WI38 (cell line): Measurements from ENCODE around the gene DVL3.

Source experiments
- H3K4me3 ChIP-seq: 2 replicates; pipeline ENCODE4 v1.5.1; 2011; ENCODE audit warnings: low read depth, mild to moderate bottlenecking, control low read depth, low read length
- TF ChIP-seq, protein P1 (sequence below): IDR thresholded peaks from 2 replicates; pipeline ENCODE4 v1.5.1; 2012; ENCODE audit warnings: low read depth, mild to moderate bottlenecking, control low read depth, low read length

The DVL3 gene

DNA sequence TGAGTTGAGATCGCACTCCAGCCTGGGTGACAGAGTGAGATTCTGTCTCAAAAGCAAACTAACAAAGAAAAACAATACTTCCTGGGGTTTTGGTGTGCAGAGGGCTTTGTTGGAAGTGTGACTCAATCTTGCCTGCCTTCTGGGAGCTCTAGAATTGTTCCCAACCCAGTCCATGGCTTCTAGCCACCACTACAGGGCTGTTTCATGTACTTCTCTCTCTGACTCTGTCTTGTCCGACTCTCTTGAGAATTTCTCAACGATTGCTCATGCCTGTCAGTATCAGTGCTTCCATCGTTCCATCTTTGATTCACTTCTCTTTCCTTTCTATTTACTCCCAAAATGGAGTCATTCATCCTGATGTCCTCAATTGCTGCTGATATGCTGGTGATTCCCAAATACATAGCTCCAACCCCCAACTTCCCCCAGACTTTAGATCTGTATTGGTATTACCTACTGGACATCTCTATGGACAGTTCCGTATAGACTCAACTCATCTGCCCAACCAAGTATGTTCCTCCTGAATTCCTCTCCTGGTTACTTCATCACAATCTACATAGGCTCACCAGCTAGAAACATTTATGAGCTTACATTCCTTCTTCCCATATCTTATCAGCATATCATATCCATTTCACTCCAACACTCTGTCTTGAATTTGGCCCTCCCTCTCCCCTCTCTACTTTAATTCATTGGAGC lies 17.6 kb downstream of the DVL3 start:
- no peak overlapping the region for H3K4me3 ChIP-seq
- TF ChIP-seq, protein P1, sequence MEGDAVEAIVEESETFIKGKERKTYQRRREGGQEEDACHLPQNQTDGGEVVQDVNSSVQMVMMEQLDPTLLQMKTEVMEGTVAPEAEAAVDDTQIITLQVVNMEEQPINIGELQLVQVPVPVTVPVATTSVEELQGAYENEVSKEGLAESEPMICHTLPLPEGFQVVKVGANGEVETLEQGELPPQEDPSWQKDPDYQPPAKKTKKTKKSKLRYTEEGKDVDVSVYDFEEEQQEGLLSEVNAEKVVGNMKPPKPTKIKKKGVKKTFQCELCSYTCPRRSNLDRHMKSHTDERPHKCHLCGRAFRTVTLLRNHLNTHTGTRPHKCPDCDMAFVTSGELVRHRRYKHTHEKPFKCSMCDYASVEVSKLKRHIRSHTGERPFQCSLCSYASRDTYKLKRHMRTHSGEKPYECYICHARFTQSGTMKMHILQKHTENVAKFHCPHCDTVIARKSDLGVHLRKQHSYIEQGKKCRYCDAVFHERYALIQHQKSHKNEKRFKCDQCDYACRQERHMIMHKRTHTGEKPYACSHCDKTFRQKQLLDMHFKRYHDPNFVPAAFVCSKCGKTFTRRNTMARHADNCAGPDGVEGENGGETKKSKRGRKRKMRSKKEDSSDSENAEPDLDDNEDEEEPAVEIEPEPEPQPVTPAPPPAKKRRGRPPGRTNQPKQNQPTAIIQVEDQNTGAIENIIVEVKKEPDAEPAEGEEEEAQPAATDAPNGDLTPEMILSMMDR, result no peak

DNA sequence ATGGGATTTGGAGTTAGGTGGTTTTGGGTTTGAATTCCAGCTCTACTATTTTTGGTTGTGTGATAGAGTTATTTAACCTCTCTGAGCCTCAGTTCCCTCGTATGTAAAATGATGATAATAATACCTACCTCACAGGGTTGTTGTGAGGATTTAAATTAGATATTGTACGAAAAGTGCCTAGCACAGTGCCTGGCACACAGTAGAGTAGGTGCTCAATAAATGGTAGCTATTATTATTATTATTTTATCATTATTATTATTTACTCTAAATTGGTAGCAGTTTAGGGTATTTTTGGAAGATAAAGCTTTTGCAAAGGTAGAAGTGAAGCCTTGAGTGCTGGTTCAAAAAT lies 18.2 kb downstream of the DVL3 start:
- no peak overlapping the region for H3K4me3 ChIP-seq
- TF ChIP-seq, protein P1, result no peak

DNA sequence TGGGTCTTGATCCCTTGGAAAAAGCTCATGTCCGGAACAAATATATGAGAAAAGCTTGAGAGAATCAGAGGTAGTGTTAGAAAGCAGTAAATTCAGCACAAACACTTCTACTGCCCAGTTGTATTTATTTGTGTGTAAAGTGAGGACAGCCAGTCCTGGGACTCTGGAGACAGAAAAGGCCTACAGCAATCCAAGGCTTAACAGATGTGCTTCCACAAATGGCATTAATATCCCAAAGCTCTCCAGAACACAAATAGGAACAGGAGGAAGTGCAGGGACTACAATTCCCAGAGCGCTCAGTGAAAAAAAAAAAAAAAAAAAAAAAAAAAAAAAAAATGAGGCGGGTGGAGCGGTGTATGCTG lies 19.1 kb downstream of the DVL3 start:
- TF ChIP-seq, protein P1, result no peak

DNA sequence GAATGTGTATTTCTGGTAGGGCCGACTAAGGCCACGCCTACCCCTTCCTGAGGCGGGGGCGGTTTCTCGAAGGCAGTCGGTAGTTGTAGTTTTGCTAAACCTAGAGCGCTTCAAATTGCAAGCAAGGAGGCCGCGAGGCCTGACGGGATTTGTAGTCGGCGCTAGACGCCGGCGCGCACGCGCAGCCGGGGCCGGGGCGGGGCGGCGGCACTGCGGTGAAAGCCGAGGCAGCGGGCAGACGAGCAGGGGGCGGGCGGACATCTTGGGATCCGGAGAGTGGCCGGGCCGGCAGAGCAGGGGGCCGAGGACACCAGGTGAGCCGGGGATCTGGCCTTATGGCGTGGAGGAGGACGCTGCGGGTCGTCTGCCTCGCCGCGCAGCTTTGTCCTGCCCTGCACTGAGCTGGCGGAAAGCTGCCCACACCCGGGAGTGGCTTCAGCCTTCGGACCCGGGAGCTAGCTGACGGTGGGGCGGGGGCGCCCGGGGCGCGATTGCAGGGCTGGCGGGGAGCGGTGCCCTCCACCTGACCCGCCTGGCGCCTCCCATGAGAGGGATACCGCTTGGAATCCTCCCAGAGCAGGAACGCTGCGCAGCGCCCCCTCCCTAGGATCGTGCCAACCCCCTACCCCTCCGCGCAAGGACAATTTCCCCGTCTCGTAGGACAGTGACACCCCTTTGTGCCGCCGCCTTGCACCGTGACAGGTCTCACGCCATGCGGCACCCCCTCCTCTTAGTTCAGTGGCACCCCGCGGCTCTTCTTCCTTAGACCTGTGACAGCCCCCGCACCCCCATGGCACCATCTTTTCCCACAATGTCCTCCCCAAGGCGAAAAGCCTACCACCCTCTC lies 19.7 kb downstream of the DVL3 start, which contains the start of gene AP2M1:
TSS of gene AP2M1 (plus strand) at position 210 of the 847 bp plus-strand sequence. CDS start 2,139 bp downstream, outside the sequence.
- TF ChIP-seq, protein P1, result no peak
- H3K4me3 ChIP-seq, result peak within 1 kb of the TSS; percentile 98

More for the DNA sequence above, 19.1 kb downstream of the DVL3 start:
- no peak overlapping the region for H3K4me3 ChIP-seq

GRCh38 chr3:184175506-184175905 lies 20.3 kb downstream of the DVL3 start:
- peak overlapping the region; percentile 98 for H3K4me3 ChIP-seq
- TF ChIP-seq, protein P1, result no peak

DNA sequence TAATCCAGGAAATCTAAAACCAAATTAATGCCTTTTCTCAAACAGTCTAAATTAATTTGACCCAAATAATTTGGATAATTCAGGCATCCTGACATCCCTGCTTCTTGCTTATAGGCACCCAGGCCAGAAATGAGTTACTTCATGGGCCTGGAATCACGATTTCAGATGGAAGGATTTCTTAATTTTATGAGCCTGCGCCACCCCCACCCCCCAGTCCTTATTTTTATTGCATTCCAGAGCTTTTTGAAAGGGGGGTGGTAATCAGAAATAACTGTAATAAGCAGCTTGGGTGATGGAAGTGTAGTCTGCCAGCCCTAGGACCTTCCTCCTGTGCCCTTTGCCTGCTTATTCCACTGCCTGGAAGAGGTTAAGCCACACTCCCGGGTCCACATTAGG lies 20.8 kb downstream of the DVL3 start:
- peak overlapping the region; percentile 98 for H3K4me3 ChIP-seq
- TF ChIP-seq, protein P1, result no peak
